Glutamatergic neuron (in vitro differentiated cells): Measurements from ENCODE around the gene E4F1. TPM values are rescaled to one million over a fixed set of nuclear protein-coding genes. Genes with fewer than 3 reads are reported as not detected.

Experiments used
- DNase-seq: peaks from one replicate; pipeline ENCODE4 v3.0.0; 2022
- H3K27ac Mint-ChIP-seq: one replicate; pipeline ENCODE4 v1.8.0; 2020; ENCODE audit warnings: mild to moderate bottlenecking, mixed read lengths, inconsistent platforms; ENCODE audit not compliant: unreplicated experiment
- H3K27me3 Mint-ChIP-seq: one replicate; pipeline ENCODE4 v1.8.0; 2020; ENCODE audit warnings: mild to moderate bottlenecking, moderate library complexity, mixed read lengths, inconsistent platforms; ENCODE audit not compliant: unreplicated experiment
- H3K36me3 Mint-ChIP-seq: one replicate; pipeline ENCODE4 v1.8.0; 2020; ENCODE audit warnings: mild to moderate bottlenecking, mixed read lengths, inconsistent platforms; ENCODE audit not compliant: unreplicated experiment
- H3K4me1 Mint-ChIP-seq: one replicate; pipeline ENCODE4 v1.8.0; 2020; ENCODE audit warnings: mild to moderate bottlenecking, low read depth, mixed read lengths, inconsistent platforms; ENCODE audit not compliant: unreplicated experiment
- H3K4me3 Mint-ChIP-seq: one replicate; pipeline ENCODE4 v1.8.0; 2020; ENCODE audit warnings: mild to moderate bottlenecking, mixed read lengths, inconsistent platforms; ENCODE audit not compliant: unreplicated experiment
- H3K9me3 Mint-ChIP-seq: one replicate; pipeline ENCODE4 v1.8.0; 2020; ENCODE audit warnings: mild to moderate bottlenecking, moderate library complexity, mixed read lengths, inconsistent platforms; ENCODE audit not compliant: unreplicated experiment
- microRNA-seq: library from miRNA; unstranded; fragments of <30 nt; microRNA quantifications from one replicate; pipeline ENCODE4, GENCODE V29; 2020; ENCODE audit not compliant: unreplicated experiment
- total RNA-seq: library from RNA; stranded (reverse); fragmentation: NEBNext Ultra II Directional; extraction: Animal tissue kit (Norgen Biotek cat#: 25700); gene quantifications from one replicate; pipeline ENCODE4 v1.2.1, GENCODE V29; 2021; ENCODE audit not compliant: unreplicated experiment
- TF ChIP-seq, protein P1 (sequence below): fragments of 200-600 bp; sonication (generic); IDR thresholded peaks from one replicate; pipeline ENCODE4 v1.5.0; 2021; ENCODE audit not compliant: partially characterized antibody, unreplicated experiment

E4F1 gene
- total RNA-seq, 1 donor from 2014 or later, result 53.4 TPM

DNA sequence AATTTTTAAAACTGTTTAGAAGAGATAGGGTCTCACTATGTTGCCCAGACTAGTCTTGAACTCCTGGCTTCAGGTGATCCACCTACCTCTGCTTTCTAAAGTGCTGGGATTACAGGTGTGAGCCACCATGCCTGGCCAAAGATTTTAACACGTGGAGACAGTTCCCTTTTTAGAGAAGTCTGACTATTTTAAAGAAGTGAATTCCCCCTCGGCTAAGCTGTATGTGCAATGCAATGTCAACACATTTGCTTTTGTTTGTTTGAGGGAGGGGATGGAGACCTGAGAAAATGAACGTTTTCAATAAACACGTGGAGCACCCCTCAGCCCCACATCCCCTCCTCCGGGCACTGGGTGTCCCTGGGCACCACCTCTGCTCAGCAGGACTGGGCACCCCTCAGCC is 58.9 kb downstream of the E4F1 start:
- no peak overlapping the region for H3K27ac Mint-ChIP-seq

DNA sequence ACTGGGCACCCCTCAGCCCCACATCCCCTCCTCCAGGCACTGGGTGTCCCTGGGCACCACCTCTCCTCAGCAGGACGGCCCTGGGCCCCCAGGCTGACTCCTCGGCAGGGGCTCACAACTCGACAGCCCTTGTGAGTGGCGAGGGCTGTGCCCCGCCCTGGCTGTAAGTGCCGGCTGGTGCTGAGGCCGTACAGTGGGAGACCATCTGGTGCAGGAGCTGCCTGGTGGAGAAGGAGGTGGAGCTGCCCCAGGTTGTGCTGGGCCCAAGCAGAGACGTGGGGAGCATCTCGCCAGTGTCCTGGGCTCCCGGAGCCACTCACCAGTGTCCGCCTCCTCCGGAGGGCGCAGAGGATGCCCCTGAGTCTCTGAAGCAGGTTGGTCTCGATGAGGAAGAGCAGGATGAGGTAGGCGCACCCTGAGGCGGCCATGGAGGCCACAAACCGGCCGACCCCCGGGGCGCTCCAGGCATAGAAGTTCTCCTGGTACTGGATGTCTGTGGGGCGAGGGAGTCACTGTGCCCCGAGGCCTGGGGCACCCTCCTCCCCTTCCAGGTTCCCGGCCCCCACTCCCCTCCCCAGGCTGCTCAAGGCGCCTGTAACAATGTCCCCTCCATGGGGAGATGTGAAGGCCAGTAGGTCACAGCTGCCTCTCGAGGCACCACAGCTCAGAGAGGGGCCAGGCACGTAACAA is 59.6 kb downstream of the E4F1 start:
- no peak overlapping the region for H3K4me3 Mint-ChIP-seq
- H3K9me3 Mint-ChIP-seq, result peaks cover 13% of the 10 kb centered on the region
- peaks cover 8% of the 10 kb centered on the region for H3K27me3 Mint-ChIP-seq
- peak; percentile 44 for DNase-seq
- TF ChIP-seq, protein P1, sequence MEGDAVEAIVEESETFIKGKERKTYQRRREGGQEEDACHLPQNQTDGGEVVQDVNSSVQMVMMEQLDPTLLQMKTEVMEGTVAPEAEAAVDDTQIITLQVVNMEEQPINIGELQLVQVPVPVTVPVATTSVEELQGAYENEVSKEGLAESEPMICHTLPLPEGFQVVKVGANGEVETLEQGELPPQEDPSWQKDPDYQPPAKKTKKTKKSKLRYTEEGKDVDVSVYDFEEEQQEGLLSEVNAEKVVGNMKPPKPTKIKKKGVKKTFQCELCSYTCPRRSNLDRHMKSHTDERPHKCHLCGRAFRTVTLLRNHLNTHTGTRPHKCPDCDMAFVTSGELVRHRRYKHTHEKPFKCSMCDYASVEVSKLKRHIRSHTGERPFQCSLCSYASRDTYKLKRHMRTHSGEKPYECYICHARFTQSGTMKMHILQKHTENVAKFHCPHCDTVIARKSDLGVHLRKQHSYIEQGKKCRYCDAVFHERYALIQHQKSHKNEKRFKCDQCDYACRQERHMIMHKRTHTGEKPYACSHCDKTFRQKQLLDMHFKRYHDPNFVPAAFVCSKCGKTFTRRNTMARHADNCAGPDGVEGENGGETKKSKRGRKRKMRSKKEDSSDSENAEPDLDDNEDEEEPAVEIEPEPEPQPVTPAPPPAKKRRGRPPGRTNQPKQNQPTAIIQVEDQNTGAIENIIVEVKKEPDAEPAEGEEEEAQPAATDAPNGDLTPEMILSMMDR, result no peak
- peaks cover 18% of the 10 kb centered on the region for H3K4me1 Mint-ChIP-seq
- H3K36me3 Mint-ChIP-seq, result peaks cover 5% of the 10 kb centered on the region
- no peak overlapping the region for H3K27ac Mint-ChIP-seq

More for the DNA sequence above, 58.9 kb downstream of the E4F1 start:
- H3K9me3 Mint-ChIP-seq, result peaks cover 11% of the 10 kb centered on the region
- TF ChIP-seq, protein P1, result no peak
- H3K4me3 Mint-ChIP-seq, result no peak overlapping the region
- peaks cover 5% of the 10 kb centered on the region for H3K36me3 Mint-ChIP-seq
- H3K4me1 Mint-ChIP-seq, result peaks cover 18% of the 10 kb centered on the region
- no peak for DNase-seq
- H3K27me3 Mint-ChIP-seq, result peaks cover 8% of the 10 kb centered on the region

DNA sequence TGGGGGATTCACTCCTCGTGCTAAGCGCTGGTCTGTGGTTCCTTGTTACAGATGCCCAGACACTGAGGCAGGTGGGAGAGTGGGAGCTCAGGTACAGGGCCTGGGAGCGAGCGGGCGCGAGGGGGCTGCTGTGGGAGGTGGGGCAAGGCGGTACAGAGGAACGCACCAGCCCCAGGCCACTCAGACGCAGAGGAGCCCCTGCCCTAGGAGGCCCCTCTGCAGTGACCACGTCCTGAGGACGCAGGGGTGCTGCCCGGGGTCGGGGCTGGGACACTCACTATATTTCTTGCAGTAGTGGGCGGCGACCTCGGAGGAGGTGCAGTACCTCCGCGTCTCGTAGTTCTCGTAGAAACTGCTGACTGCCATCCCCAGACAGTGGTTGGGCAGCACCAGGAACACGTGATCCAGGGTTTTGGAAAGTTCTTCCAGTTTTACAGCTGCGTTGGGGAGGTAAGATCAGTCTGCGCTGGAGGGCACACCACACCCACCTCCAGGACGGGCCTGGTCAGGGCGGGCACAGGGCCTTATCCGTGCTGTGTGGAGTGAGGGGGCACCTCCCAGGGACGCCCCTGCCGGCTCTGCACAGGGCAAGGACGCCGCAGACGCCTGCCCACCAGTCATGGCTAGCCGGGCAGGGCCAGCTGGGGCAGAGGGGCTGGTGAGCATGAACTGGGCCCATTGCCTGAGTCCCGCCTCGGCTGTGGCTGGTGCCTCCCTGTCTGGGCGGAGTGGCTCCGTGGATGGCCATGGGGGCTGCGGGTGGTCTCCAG is 60.8 kb downstream of the E4F1 start:
- Mint-ChIP-seq H3K27ac (peak overlapping the region; percentile 1), H3K4me3 (no peak overlapping the region), H3K27me3 (peaks cover 8% of the 10 kb centered on the region), H3K4me1 (peaks cover 18% of the 10 kb centered on the region), H3K36me3 (peaks cover 5% of the 10 kb centered on the region), H3K9me3 (peaks cover 15% of the 10 kb centered on the region)
- no peak for DNase-seq
- TF ChIP-seq, protein P1, result no peak

DNA sequence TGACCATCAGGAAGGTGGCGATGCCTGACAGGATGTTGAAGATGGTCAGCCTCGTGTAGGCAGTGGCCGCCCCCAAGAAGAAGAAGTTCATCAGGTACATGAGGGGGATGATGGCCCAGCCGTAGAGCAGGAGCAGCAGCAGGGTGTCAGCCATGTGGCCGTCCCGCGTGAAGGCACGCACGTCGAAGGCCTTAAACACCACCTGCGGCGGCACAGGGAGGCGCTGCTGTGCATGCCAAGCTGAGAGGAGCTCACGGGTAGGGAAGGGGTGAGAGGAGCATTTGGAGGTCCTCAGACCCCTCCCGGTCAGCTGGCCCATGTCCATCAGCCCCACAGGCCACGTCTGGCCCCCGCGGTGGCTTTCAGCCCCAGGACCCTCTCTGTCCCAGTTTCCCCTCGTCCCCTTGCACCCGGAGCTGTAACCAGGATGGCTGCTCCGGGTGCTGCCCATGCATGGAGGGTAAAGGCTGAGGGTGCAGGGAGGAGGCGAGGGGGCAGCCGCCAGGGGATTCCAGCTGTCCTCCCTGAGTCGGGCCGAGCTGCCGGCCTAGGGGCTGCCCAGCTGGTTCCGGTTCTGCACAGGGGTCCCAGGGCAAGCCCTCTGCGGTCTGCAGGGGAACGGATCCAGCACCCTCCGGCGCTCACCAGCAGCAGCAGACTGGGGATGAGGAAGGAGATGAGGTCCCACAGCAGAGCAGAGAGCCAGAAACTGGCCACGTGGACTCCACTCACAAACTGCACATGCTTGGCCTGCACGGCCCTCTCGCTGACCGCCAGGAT is 61.6 kb downstream of the E4F1 start:
- DNase-seq, result no peak
- peaks cover 8% of the 10 kb centered on the region for H3K9me3 Mint-ChIP-seq

More for the DNA sequence above, 61.6 kb downstream of the E4F1 start:
- Mint-ChIP-seq H3K4me1 (peaks cover 13% of the 10 kb centered on the region), H3K36me3 (peaks cover 5% of the 10 kb centered on the region), H3K27ac (no peak overlapping the region), H3K27me3 (peaks cover 8% of the 10 kb centered on the region), H3K4me3 (no peak overlapping the region)
- TF ChIP-seq, protein P1, result no peak

Small RNA genes lying within 50 kb of the gene (microRNA-seq; reads per million reads assigned to microRNA genes)
- gene MIR3677 (1.8 reads per million, percentile 9 among the genes with 10 or more reads in this experiment), gene MIR4717 (not detected)

Other genes starting within 250 kb of the E4F1 start
- 1.3 TPM for gene NOXO1, start 242.1 kb upstream of the E4F1 start, total RNA-seq
- 26.0 TPM for gene GFER, start 239.4 kb upstream of the E4F1 start, total RNA-seq
- 45.7 TPM for gene SYNGR3, start 233.6 kb upstream of the E4F1 start, total RNA-seq
- 90.4 TPM for gene ZNF598, start 213.8 kb upstream of the E4F1 start, total RNA-seq
- 0.91 TPM for gene NPW, start 203.8 kb upstream of the E4F1 start, total RNA-seq
- gene NHERF2, start 196.7 kb upstream of the E4F1 start, total RNA-seq, result 22.3 TPM
- gene NTHL1, start 175.8 kb upstream of the E4F1 start, total RNA-seq, result 194 TPM
- 215 TPM for gene TSC2, start 175.6 kb upstream of the E4F1 start, total RNA-seq
- 628 TPM for gene PKD1, start 87.7 kb upstream of the E4F1 start, total RNA-seq
- 292 TPM for gene RAB26, start 75.0 kb upstream of the E4F1 start, total RNA-seq
- 74.8 TPM for gene TRAF7, start 67.8 kb upstream of the E4F1 start, total RNA-seq
- 31.6 TPM for gene CASKIN1, start 27.0 kb upstream of the E4F1 start, total RNA-seq
- 57.9 TPM for gene MLST8, start 18.1 kb upstream of the E4F1 start, total RNA-seq
- gene BRICD5, start 12.7 kb upstream of the E4F1 start, total RNA-seq, result 30.2 TPM
- gene PGP, start 8.8 kb upstream of the E4F1 start, total RNA-seq, result 33.9 TPM
- gene DNASE1L2, start 12.9 kb downstream of the E4F1 start, total RNA-seq, result 3.4 TPM
- 50.9 TPM for gene ECI1, start 28.0 kb downstream of the E4F1 start, total RNA-seq
- 220 TPM for gene RNPS1, start 44.5 kb downstream of the E4F1 start, total RNA-seq
- gene ABCA3, start 117.1 kb downstream of the E4F1 start, total RNA-seq, result 110 TPM
- 26.4 TPM for gene CCNF, start 205.9 kb downstream of the E4F1 start, total RNA-seq
- gene TEDC2, start 236.5 kb downstream of the E4F1 start, total RNA-seq, result 21.1 TPM
- gene NTN3, start 247.7 kb downstream of the E4F1 start, total RNA-seq, result 5.4 TPM